GM12864 (cell line): Measurements from ENCODE around the gene DENND1A.
A peak's percentile ranks its signal among the peaks of the same experiment; 100 is the strongest.

ENCODE experiments used
- DNase-seq: peaks from one replicate; pipeline ENCODE4 v3.0.0-alpha.2; 2011; ENCODE audit warnings: low read depth
- H3K4me3 ChIP-seq: 2 replicates; pipeline ENCODE4 v1.5.1; 2011; ENCODE audit warnings: mild to moderate bottlenecking, low read depth, low read length, control low read depth
- CTCF ChIP-seq: IDR thresholded peaks from 2 replicates; pipeline ENCODE4 v1.5.1; 2011; ENCODE audit warnings: low read depth, mild to moderate bottlenecking, moderate library complexity, low read length, control low read depth, inconsistent platforms; ENCODE audit errors: missing control alignments

Gene DENND1A

GRCh38 chr9:123350590-123351310 lies 579.2 kb downstream of the DENND1A start:
- no peak overlapping the region for H3K4me3 ChIP-seq
- no peak for TF ChIP-seq CTCF
- no peak for DNase-seq

- peak; percentile 99 for TF ChIP-seq CTCF
- DNase-seq = no peak
- no peak overlapping the region for H3K4me3 ChIP-seq
These were observed 580.0 kb downstream of the DENND1A start for GRCh38 chr9:123349691-123350480.

GRCh38 chr9:123349033-123349432 lies 580.9 kb downstream of the DENND1A start:
- H3K4me3 ChIP-seq = no peak overlapping the region
- no peak for DNase-seq
- TF ChIP-seq CTCF = no peak

- DNase-seq = no peak
- H3K4me3 ChIP-seq = no peak overlapping the region
- no peak for TF ChIP-seq CTCF
These were observed 581.5 kb downstream of the DENND1A start for GRCh38 chr9:123348317-123348992.

GRCh38 chr9:123347289-123348060 lies 582.5 kb downstream of the DENND1A start:
- no peak for DNase-seq
- no peak for TF ChIP-seq CTCF
- H3K4me3 ChIP-seq = no peak overlapping the region

- H3K4me3 ChIP-seq = no peak overlapping the region
- DNase-seq = no peak
These were observed 583.1 kb downstream of the DENND1A start for GRCh38 chr9:123346826-123347225.

More at GRCh38 chr9:123346826-123347225, 583.1 kb downstream of the DENND1A start:
- no peak for TF ChIP-seq CTCF
